ENCODE results near the gene MALSU1. TPM values are rescaled to one million over a fixed set of nuclear protein-coding genes. Genes with fewer than 3 reads are reported as not detected.

MALSU1 gene
- total RNA-seq: 71.8 and 94.6 TPM in 2 replicates
- 96.0 TPM for polyA plus RNA-seq (2012)

GRCh38 chr7:23298885-23299769 lies at the start of gene MALSU1:
Gene MALSU1 (plus strand): TSS chr7:23299339. CDS start chr7:23299353, 14 bp downstream.
- peak; percentile 100 for DNase-seq (ENCODE audit: low read depth)

GRCh38 chr7:23249486-23249885 lies 49.7 kb upstream of the MALSU1 start:
- DNase-seq (ENCODE audit: low read depth): no peak

DNA sequence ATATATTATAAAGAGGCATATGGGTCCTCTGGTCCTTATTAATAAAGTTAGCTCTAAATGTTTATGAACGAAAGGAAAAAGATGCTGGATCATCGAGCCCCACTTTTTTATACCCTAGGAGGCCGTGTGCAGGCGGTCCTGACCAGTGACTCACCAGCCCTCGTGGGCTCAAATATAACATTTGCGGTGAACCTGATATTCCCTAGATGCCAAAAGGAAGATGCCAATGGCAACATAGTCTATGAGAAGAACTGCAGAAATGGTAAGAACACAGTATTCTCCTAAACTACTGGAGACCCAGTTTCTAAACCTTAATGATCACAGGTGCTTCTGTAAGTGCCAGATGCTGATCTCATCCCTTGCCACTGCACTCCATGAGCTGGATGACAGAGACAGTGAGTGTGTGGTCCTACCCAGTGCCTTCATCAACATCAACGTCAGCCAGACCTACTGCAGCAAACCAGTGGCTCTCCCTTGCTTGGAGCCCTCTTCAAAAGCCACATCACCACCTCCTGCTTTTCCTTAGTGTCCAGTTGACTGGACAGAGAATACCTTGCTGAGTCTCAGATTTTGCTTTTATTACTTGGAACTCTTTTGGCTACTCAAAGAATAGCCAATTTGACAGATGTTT lies 45.0 kb upstream of the MALSU1 start:
- peak; percentile 76 for DNase-seq (ENCODE audit: low read depth)

DNA sequence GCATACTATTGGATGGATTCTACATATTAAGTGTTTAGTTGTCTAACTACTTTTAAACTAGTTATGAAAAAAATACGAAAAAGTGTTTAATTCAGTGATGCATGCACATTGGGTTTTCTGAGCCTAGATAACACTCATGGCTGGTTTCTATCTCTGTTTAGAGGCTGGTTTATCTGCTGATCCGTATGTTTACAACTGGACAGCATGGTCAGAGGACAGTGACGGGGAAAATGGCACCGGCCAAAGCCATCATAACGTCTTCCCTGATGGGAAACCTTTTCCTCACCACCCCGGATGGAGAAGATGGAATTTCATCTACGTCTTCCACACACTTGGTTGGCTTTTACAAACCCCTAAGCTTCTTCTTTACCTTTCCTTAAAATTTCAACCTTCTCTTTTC lies 42.4 kb upstream of the MALSU1 start:
- no peak for DNase-seq (ENCODE audit: low read depth)

- DNase-seq (ENCODE audit: low read depth): no peak
Observed at GRCh38 chr7:23260371-23260770, 38.8 kb upstream of the MALSU1 start.

DNA sequence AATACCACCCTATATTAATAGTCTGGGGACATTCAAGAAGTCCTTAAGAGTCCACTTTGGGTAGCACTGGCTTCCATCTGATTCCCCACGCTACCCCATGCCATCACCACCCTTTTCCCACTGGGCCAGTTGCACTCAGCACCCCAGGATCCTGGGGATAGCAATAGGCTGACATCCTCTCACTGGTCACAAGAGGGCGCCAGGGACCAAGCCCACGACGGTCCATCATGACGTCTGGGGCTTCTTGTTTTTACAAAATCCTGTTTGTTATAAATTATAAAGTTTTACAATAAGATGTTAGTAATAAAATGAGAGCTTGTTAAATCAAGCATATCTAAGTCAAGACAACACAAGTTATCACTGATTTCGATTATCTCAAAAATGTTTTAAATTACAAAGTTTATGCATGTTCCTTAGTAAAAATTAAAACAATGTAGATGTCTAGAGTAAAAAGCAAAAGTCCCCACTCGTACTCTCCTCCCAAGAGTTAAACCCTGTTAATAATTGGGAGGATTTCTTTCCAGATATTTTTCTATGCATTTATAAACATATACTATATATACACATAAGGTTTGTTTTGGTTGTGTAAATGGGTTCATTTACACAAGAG lies 37.2 kb upstream of the MALSU1 start:
- DNase-seq (ENCODE audit: low read depth): peak; percentile 77

GRCh38 chr7:23264916-23265458 lies 34.2 kb upstream of the MALSU1 start:
- no peak for DNase-seq (ENCODE audit: low read depth)

GRCh38 chr7:23266918-23267317 lies 32.2 kb upstream of the MALSU1 start:
- DNase-seq (ENCODE audit: low read depth): no peak

GRCh38 chr7:23267357-23267756 lies 31.8 kb upstream of the MALSU1 start:
- DNase-seq (ENCODE audit: low read depth): no peak

- DNase-seq (ENCODE audit: low read depth): no peak
Observed at GRCh38 chr7:23268167-23268566, 31.0 kb upstream of the MALSU1 start.

- DNase-seq (ENCODE audit: low read depth): no peak
Observed at GRCh38 chr7:23268746-23269145, 30.4 kb upstream of the MALSU1 start.

DNA sequence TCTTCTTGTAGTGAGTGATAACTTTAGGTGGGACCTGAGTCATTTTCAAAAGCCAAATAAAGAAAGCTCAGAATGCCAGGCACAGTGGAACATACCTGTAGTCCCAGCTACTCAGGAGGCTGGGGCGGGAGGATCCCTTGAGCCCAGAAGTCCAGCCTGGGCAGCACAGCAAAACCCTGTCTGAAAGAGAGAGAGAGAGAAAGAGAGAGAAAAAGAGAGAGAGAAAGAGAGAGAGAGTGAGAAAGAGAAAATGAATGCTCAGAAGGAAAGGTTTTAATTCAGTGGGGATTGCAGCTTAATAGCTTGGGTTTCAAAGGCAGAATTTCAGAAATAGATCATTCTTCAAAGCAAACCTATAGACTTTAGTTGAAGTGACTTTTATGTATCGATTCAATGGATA lies 26.9 kb upstream of the MALSU1 start:
- DNase-seq (ENCODE audit: low read depth): no peak

DNA sequence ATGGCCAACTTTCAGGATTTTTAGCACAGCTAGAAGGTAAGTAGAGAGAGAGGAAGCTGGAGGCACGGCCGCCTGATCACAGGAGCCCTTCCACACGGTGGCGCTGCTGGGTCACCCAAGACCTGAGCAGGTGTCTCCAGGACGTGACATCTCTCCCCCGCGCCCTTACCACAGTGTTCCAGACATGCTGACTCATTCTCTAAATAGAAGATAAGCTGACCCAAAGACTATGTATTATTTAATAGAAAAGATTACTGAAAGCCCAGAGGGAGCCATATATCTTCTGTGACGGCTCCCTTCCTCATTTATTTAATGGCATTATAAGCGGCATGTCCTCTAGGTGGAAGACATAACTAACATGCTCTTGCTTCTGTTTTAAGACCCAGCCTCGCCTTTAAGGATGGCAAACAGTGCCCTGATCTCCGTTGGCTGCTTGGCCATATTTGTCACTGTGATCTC lies 26.0 kb upstream of the MALSU1 start:
- DNase-seq (ENCODE audit: low read depth): peak; percentile 94

- DNase-seq (ENCODE audit: low read depth): no peak
Observed at GRCh38 chr7:23275912-23276311, 23.2 kb upstream of the MALSU1 start.

DNA sequence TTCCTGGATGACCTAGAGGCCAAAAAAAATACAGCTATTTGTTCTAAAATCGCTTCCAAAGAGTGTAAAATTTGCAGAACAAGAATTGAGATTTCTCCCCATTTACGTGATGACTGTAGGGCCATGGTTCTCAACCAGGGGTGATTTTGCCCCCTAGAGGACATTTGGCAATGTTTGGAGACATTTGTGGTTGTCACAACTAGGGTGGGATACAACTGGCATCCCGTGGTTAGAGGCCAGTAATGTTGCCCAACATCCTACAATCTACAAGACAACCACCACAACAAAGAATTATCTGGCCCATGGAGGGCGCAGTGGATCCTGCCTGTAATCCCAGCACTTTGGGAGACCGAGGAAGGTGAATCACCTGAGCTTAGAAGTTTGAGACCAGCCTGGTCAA lies 22.8 kb upstream of the MALSU1 start:
- DNase-seq (ENCODE audit: low read depth): peak; percentile 31

DNA sequence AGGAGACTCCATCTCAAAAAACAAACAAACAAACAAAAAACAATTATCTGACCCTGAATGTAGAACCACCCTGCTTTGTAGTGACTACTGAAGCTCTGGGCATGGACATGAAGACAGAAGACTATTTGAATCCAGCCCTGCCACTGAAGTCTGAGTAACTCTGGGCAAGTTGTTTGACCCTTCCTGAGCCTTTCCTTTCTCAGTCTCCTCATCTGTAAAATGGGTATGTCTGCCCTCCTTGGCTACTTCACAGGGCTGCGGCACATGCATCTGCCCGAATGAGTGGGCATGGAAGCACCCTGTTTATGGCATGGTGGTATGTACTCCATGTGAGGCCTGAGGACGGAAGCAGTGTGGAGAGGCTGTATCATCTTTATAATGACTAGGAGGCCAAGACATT lies 22.2 kb upstream of the MALSU1 start:
- no peak for DNase-seq (ENCODE audit: low read depth)

DNA sequence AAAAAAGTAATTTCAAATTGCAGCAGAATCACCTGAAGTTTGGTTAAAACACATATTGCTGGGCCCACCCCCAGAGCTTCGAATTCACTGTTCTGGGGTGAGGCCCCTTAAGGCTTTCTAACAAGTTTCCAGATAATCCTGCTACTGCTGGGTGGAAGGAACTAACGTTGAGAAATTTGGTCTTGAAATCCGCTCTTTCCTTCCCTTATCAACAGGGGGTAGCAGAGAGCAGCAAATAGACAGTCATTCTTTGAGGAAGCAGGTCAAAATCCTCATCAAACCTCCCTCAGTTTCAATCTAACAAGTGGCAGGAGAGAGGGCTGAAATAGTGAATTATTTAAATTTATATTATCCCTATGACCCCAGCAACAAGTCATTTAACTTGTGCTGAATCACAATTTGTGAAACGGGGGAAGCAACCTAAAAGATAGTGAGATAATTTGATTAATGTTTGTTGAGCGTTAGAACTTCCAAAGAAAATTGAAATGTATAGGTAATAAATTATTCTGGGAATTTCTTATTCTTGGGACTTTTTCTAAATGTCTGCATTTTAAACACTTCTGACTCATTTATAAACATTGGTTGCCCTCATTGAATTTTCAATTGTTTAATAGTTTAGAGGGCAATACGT lies 21.7 kb upstream of the MALSU1 start:
- peak; percentile 86 for DNase-seq (ENCODE audit: low read depth)

DNA sequence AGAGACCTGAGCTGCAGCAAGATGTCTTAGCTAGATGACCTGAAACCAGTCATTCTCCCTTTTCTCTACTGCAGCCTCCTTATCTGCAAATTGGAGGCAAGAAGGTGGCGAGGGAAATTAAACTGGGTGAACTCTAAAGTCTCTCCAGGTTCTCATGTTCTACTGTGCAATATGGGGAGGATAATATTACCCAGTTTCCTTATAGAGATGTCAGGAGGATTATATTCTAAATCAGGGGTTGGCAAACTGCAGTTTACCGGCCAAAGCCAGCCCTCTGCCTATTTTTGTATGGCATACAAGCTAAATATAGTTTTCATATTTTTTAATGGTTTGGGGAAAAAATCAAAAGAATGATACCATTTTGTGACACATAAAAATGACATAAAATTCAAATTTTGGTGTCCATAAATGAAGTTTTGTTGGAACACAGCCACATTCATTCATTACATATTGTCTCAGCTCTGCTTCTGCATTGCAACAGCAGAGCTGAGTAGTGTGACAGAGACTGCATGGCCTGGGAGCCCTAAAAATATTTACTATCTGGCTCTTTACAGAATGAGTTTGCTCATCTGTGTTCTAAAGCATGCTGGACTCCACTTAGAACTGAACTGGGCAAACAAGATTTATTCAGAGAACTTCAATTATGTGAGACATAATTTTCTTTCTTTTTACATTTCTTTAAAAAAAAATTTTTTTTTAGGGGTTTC lies 19.2 kb upstream of the MALSU1 start:
- DNase-seq (ENCODE audit: low read depth): no peak

- DNase-seq (ENCODE audit: low read depth): no peak
Observed at GRCh38 chr7:23283086-23283485, 16.1 kb upstream of the MALSU1 start.

DNA sequence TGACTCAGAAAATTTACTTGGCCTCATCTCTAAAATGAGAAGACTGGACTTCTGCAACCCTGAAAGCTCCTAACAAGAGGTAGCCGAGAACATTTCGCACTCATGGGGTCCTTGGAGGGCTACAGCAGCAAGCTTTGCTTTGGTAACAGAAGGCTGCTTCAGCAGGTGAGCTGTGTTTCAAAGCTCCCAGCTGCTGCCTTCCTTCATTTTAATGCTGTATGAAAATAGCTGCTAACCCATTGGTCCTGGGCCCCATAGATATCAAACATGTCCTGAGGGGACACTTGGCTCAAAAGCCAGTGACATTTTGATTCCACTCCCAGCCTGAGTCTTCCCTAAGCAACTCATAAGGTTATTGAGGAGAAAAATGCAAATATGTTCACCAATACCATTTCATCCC lies 14.3 kb upstream of the MALSU1 start:
- peak; percentile 58 for DNase-seq (ENCODE audit: low read depth)
